GM10248 (cell line): ENCODE data around the gene ANGPTL4.

Source experiments
- CTCF ChIA-PET: fragments of 300-600 bp; sonication (Branson Sonifier 250); formaldehyde crosslinking; extraction: SDS; loops from one replicate; lab custom pipeline; 2021; ENCODE audit warnings: antibody characterized with exemption; lab: Yijun Ruan, JAX
- POLR2A ChIA-PET: fragments of 350-650 bp; sonication (Branson Sonifier 250); formaldehyde crosslinking; extraction: SDS; loops from one replicate; lab custom pipeline; 2020; ENCODE audit warnings: antibody characterized with exemption; lab: Yijun Ruan, JAX
- DNase-seq: peaks from one replicate; pipeline ENCODE4 v3.0.0; 2012; ENCODE audit errors: extremely low spot score
- CTCF ChIP-seq: IDR thresholded peaks from 2 replicates; pipeline ENCODE4 v1.5.1; 2012; ENCODE audit warnings: mild to moderate bottlenecking, low read depth; ENCODE audit errors: extremely low read depth, missing control alignments, control extremely low read depth

ANGPTL4 gene

GRCh38 chr19:8386990-8387389 is 23.0 kb downstream of the ANGPTL4 start:
- no peak for DNase-seq
- POLR2A ChIA-PET: no interaction called here
- no peak for TF ChIP-seq CTCF
- CTCF ChIA-PET: interaction anchor here (1.0 kb wide), 2 partner anchors 33 to 119 kb away, joined by 3 read pairs; no protein-coding TSS in a partner anchor

- DNase-seq: no peak
- ChIA-PET CTCF (interaction anchor here (1.0 kb wide), 1 partner anchor 34 kb away, joined by 3 read pairs; no protein-coding TSS in a partner anchor), POLR2A (no interaction called here)
- TF ChIP-seq CTCF: no peak
Observed at GRCh38 chr19:8387688-8388611, 24.0 kb downstream of the ANGPTL4 start.

- TF ChIP-seq CTCF: no peak
- CTCF ChIA-PET: no interaction called here
- POLR2A ChIA-PET: no interaction called here
- DNase-seq: no peak
Observed at GRCh38 chr19:8388612-8388958, 24.6 kb downstream of the ANGPTL4 start.

- DNase-seq: peak; percentile 99
- TF ChIP-seq CTCF: no peak
- CTCF ChIA-PET: interaction anchor here (1.1 to 6.6 kb wide), 2 partner anchors 23 to 37 kb away, joined by 6 to 31 read pairs; partner anchors contain the start of gene MARCHF2
- POLR2A ChIA-PET: interaction anchor here (0.6 to 1.7 kb wide), 4 partner anchors 56 to 1321 kb away, joined by 3 to 5 read pairs (median 4); partner anchors contain the start of genes TIMM44, ZNF414 and ZNF557
Observed at GRCh38 chr19:8389891-8390616, 26.1 kb downstream of the ANGPTL4 start, which contains the start of gene RAB11B. Gene RAB11B, plus strand, starts transcription at chr19:8390360. Its CDS starts 57 bp downstream, at chr19:8390417.

GRCh38 chr19:8390617-8390981 is 26.6 kb downstream of the ANGPTL4 start:
- ChIA-PET CTCF (interaction anchor here (1.1 to 6.6 kb wide), 3 partner anchors 21 to 38 kb away, joined by 5 to 31 read pairs (median 6); partner anchors contain the start of gene MARCHF2), POLR2A (interaction anchor here (0.6 to 1.7 kb wide), 5 partner anchors 23 to 1321 kb away, joined by 3 to 6 read pairs (median 5); partner anchors contain the start of genes MARCHF2, TIMM44, ZNF414 and ZNF557)
- peak; percentile 94 for DNase-seq
- TF ChIP-seq CTCF: no peak
